Measurements from ENCODE around the gene ATXN7L1.
A peak's percentile ranks its signal among the peaks of the same experiment; 100 is the strongest.

Gene ATXN7L1

DNA sequence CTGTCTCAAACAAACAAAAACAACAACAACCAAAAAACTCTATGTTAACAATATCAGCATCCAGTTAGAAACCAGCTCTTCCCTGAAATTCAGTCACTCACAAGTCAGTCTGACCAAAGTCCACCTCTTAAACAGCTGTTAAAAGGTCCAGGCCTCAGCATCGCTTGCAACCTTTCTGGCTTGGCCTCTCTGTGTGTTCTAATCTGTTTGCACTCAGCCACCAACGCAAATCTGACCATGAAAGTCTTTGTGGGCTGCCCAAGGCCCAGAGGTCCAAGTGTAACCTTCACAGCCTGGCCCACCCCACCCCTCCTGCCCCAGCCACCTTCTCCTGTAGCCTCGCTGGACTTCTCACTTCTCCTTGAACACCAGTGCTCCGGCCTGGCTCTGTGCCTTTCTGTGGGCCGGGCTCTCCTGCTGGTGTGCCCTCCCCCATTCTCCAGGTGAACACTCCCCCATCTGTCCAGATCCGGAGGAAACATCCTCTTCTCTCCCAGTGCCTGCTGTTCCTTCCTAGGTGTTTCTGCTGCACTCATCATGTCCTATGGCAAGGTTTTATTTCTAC is 222.9 kb downstream of the ATXN7L1 start:
- H3K9me2 ChIP-seq (replicated peaks; ENCODE audit: insufficient read depth, low read length): no peaks in the 10 kb centered on the region
- no peaks in the 10 kb centered on the region for H3F3A ChIP-seq (ENCODE audit: insufficient read depth, low read length)
- no peak overlapping the region for H3K9ac ChIP-seq (ENCODE audit: low read length)
- no peaks in the 10 kb centered on the region for H3K4me1 ChIP-seq (ENCODE audit: low read length)
- no peaks in the 10 kb centered on the region for H3K36me3 ChIP-seq (replicated peaks; ENCODE audit: insufficient read depth, low read length)
- H3K4me2 ChIP-seq (ENCODE audit: low read depth, low read length): no peak overlapping the region
- no peak overlapping the region for H3K27ac ChIP-seq (ENCODE audit: low read length)
- no peak overlapping the region for H3K4me3 ChIP-seq (ENCODE audit: low read length)
- no peak for DNase-seq
- no peaks in the 10 kb centered on the region for H3K27me3 ChIP-seq (replicated peaks; ENCODE audit: insufficient read depth, low read length)
- no peaks in the 10 kb centered on the region for H4K20me1 ChIP-seq (ENCODE audit: insufficient read depth, low read length)
- TF ChIP-seq CTCF (IDR thresholded peaks at IDR 0.05; ENCODE audit: low read length): no peak
- TF ChIP-seq EZH2 (optimal IDR thresholded peaks at IDR 0.05; ENCODE audit: low read depth, low read length): no peak
- H3K79me2 ChIP-seq (ENCODE audit: low read length): no peaks in the 10 kb centered on the region
- no peaks in the 10 kb centered on the region for H3K9me3 ChIP-seq (replicated peaks; ENCODE audit: insufficient read depth, low read length)
- H2AFZ ChIP-seq (ENCODE audit: low read length): no peak overlapping the region

GRCh38 chr7:105652359-105652993 is 223.9 kb downstream of the ATXN7L1 start:
- Histone ChIP-seq H2AFZ (ENCODE audit: low read length) (no peak overlapping the region), H4K20me1 (ENCODE audit: insufficient read depth, low read length) (no peaks in the 10 kb centered on the region), H3K27me3 (replicated peaks; ENCODE audit: insufficient read depth, low read length) (no peaks in the 10 kb centered on the region), H3K79me2 (ENCODE audit: low read length) (no peaks in the 10 kb centered on the region), H3K9ac (ENCODE audit: low read length) (no peak overlapping the region), H3K36me3 (replicated peaks; ENCODE audit: insufficient read depth, low read length) (no peaks in the 10 kb centered on the region), H3K4me2 (ENCODE audit: low read depth, low read length) (no peak overlapping the region), H3K9me2 (replicated peaks; ENCODE audit: insufficient read depth, low read length) (no peaks in the 10 kb centered on the region), H3K4me1 (ENCODE audit: low read length) (no peaks in the 10 kb centered on the region), H3K9me3 (replicated peaks; ENCODE audit: insufficient read depth, low read length) (no peaks in the 10 kb centered on the region), H3K27ac (ENCODE audit: low read length) (no peak overlapping the region), H3K4me3 (ENCODE audit: low read length) (no peak overlapping the region), H3F3A (ENCODE audit: insufficient read depth, low read length) (no peaks in the 10 kb centered on the region)
- no peak for TF ChIP-seq EZH2 (optimal IDR thresholded peaks at IDR 0.05; ENCODE audit: low read depth, low read length)
- peak; percentile 84 for TF ChIP-seq CTCF (IDR thresholded peaks at IDR 0.05; ENCODE audit: low read length)
- no peak for TF ChIP-seq EZH2phosphoT487 (IDR thresholded peaks at IDR 0.05; ENCODE audit: low read length)
- DNase-seq: peak; percentile 64

- H3K79me2 ChIP-seq (ENCODE audit: low read length): no peaks in the 10 kb centered on the region
- H3K27ac ChIP-seq (ENCODE audit: low read length): no peak overlapping the region
- H4K20me1 ChIP-seq (ENCODE audit: insufficient read depth, low read length): no peaks in the 10 kb centered on the region
- H3K9ac ChIP-seq (ENCODE audit: low read length): no peak overlapping the region
- H2AFZ ChIP-seq (ENCODE audit: low read length): no peak overlapping the region
- no peaks in the 10 kb centered on the region for H3K9me2 ChIP-seq (replicated peaks; ENCODE audit: insufficient read depth, low read length)
- DNase-seq: no peak
- TF ChIP-seq EZH2 (optimal IDR thresholded peaks at IDR 0.05; ENCODE audit: low read depth, low read length): no peak
- no peak for TF ChIP-seq EZH2phosphoT487 (IDR thresholded peaks at IDR 0.05; ENCODE audit: low read length)
- no peak for TF ChIP-seq CTCF (IDR thresholded peaks at IDR 0.05; ENCODE audit: low read length)
- H3K4me1 ChIP-seq (ENCODE audit: low read length): no peaks in the 10 kb centered on the region
- no peak overlapping the region for H3K4me2 ChIP-seq (ENCODE audit: low read depth, low read length)
- H3F3A ChIP-seq (ENCODE audit: insufficient read depth, low read length): no peaks in the 10 kb centered on the region
- no peaks in the 10 kb centered on the region for H3K27me3 ChIP-seq (replicated peaks; ENCODE audit: insufficient read depth, low read length)
- H3K9me3 ChIP-seq (replicated peaks; ENCODE audit: insufficient read depth, low read length): no peaks in the 10 kb centered on the region
- no peak overlapping the region for H3K4me3 ChIP-seq (ENCODE audit: low read length)
- H3K36me3 ChIP-seq (replicated peaks; ENCODE audit: insufficient read depth, low read length): no peaks in the 10 kb centered on the region
These were observed 224.6 kb downstream of the ATXN7L1 start for GRCh38 chr7:105651798-105652197.

Data from MM.1S (cell line).